ENCODE measurements around the gene RPTOR.

RPTOR gene

DNA sequence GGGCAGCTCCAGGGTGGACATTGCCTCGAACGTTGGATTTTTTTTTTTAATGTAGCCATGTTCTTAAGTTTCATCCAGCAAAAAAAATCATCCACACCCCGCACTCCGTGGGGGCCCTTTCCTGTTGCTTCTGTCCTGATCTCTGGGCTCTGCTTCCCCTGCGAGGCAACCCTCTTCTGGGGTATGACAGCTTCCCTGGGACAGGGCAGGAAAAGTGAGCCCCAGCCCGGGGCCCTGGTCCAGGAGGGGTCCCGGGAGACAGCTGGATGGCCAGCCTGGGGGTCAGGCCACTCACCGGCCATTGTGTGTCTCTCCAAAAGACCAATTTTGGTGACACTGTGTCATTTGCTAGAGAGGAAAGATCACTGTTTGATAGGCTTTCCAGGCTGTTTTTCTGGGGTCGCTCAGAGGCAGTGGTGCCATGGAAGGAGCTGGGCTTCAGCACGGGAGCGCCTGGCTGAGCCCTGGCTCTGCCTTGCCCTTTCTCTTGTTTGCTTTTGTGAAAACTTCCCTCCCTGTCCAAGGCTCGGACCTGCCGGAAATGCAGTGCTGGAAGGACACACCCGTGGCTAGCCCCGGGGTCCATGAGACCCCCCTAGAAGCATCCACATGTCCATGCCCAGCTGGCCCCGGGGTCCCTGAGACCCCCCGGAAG is 406.0 kb downstream of the RPTOR start:
- no peak overlapping the region for H3K27ac Mint-ChIP-seq
- H3K4me3 Mint-ChIP-seq = no peak overlapping the region
- H3K4me1 Mint-ChIP-seq = no peaks in the 10 kb centered on the region
- no peaks in the 10 kb centered on the region for H3K27me3 Mint-ChIP-seq
- H3K9me3 Mint-ChIP-seq = no peaks in the 10 kb centered on the region
- peaks cover 20% of the 10 kb centered on the region for H3K36me3 Mint-ChIP-seq

- Mint-ChIP-seq H3K27ac (no peak overlapping the region), H3K27me3 (no peaks in the 10 kb centered on the region), H3K4me3 (no peak overlapping the region), H3K9me3 (no peaks in the 10 kb centered on the region), H3K4me1 (no peaks in the 10 kb centered on the region), H3K36me3 (peaks cover 14% of the 10 kb centered on the region)
These were observed 406.8 kb downstream of the RPTOR start for GRCh38 chr17:80951121-80952090.

- peaks cover 6% of the 10 kb centered on the region for H3K36me3 Mint-ChIP-seq
- peak overlapping the region; percentile 17 for H3K27ac Mint-ChIP-seq
- H3K9me3 Mint-ChIP-seq = no peaks in the 10 kb centered on the region
- H3K27me3 Mint-ChIP-seq = no peaks in the 10 kb centered on the region
- H3K4me1 Mint-ChIP-seq = no peaks in the 10 kb centered on the region
- H3K4me3 Mint-ChIP-seq = no peak overlapping the region
These were observed 407.7 kb downstream of the RPTOR start for GRCh38 chr17:80952291-80952690.

DNA sequence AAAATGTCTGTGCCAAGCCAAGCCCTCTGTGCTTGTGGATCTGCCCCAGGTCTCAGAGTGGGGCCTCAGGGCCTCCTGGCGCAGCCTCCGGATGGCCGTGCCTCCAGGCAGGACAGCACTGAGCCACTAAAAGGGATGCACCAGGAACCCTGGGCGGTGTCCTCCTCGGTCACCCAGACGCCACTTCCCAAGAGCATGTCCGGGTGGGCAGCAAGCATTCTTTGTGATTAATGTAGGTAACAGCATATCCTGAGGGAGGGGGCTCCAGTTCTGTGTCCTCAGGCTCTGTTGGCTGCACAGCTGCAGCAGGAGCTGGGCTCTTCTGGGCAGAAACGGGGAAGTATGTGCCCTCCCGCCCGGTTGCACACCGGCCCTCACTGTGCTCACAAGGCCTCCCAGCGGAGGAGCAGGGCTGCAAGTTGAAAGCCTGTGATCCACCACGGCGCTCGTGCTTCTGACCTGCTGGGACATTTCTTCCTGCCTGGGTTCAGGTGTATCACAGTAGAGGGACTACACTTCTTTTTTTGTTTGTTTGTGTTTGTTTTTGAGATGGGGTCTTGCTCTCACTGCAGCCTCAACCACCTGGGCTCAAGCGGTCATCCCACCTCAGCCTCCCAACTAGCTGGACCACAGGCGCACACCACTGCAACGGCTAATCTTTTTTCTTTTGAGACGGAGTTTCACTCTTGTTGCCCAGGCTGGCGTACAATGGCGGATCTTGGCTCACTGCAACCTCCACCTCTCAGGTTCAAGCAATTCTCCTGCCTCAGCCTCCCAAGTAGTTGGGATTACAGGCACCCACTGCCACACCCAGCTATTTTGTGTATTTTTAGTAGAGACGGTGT is 409.1 kb downstream of the RPTOR start:
- no peaks in the 10 kb centered on the region for H3K9me3 Mint-ChIP-seq
- H3K36me3 Mint-ChIP-seq = peaks cover 6% of the 10 kb centered on the region
- H3K27me3 Mint-ChIP-seq = no peaks in the 10 kb centered on the region
- H3K4me3 Mint-ChIP-seq = no peak overlapping the region
- H3K27ac Mint-ChIP-seq = no peak overlapping the region
- H3K4me1 Mint-ChIP-seq = no peaks in the 10 kb centered on the region

DNA sequence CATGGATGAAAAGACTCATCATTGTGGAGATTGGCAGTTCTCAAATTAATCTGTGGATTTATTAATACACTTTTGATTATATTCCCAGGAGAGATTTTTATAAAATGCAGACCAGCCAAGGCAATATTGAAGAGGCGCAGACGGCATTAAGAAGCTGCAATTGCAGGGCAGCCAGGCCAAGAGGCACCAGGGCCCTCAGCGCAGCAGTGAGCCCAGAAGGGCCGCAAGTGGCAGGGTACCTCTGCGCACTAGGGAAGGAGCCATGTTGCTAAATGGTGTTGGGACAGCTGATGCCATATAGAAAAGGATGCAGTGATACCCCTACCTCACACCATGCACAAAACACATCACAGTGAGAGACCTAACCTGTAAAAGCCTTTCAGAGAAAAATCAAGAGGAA is 410.4 kb downstream of the RPTOR start:
- no peak overlapping the region for H3K4me3 Mint-ChIP-seq
- H3K36me3 Mint-ChIP-seq = peaks cover 6% of the 10 kb centered on the region
- no peak overlapping the region for H3K27ac Mint-ChIP-seq
- no peaks in the 10 kb centered on the region for H3K9me3 Mint-ChIP-seq
- H3K4me1 Mint-ChIP-seq = no peaks in the 10 kb centered on the region
- no peaks in the 10 kb centered on the region for H3K27me3 Mint-ChIP-seq

- Mint-ChIP-seq H3K27ac (peak overlapping the region; percentile 30), H3K36me3 (peaks cover 4% of the 10 kb centered on the region), H3K27me3 (no peaks in the 10 kb centered on the region), H3K4me3 (no peak overlapping the region), H3K4me1 (no peaks in the 10 kb centered on the region), H3K9me3 (no peaks in the 10 kb centered on the region)
These were observed 411.1 kb downstream of the RPTOR start for GRCh38 chr17:80955671-80956280.

DNA sequence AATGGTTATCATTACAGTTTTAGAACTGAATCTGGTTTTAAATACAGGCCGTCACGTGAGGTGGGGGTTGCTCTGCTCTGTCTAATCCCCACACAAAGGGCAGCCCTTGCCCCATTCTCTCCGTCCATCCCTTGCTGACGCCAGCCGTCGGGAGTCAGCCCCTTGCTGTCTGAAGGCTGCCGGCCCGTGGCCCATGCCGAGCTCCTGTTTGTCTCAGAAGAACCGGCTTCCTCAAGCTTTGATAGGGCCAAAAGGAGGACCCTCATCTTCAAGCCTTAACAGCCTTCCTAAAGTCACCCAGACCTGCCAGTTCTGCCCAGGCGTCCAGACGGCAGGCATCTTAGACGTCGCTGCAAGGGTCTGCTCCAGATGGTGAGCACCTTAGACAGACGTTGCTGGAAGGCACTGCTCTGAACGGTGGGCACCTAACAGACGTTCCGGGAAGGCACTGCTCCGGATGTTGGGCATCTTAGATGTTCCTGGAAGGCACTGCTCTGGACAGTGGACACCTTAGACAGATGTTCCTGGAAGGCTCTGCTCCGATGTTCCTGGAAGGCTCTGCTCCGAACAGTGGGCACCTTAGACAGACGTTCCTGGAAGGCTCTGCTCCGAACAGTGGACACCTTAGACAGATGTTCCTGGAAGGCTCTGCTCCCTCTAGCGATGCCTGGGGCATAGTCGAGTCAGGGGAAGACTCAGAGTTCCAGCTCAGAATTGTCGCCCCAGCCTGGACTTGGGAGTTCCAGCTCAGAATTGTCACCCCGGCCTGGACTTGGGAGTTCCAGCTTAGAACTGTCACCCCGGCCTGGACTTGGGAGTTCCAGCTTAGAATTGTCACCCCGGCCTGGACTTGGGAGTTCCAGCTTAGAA is 411.9 kb downstream of the RPTOR start:
- Mint-ChIP-seq H3K27me3 (no peaks in the 10 kb centered on the region), H3K4me1 (no peaks in the 10 kb centered on the region), H3K4me3 (no peak overlapping the region), H3K36me3 (peaks cover 4% of the 10 kb centered on the region), H3K9me3 (no peaks in the 10 kb centered on the region), H3K27ac (no peak overlapping the region)

DNA sequence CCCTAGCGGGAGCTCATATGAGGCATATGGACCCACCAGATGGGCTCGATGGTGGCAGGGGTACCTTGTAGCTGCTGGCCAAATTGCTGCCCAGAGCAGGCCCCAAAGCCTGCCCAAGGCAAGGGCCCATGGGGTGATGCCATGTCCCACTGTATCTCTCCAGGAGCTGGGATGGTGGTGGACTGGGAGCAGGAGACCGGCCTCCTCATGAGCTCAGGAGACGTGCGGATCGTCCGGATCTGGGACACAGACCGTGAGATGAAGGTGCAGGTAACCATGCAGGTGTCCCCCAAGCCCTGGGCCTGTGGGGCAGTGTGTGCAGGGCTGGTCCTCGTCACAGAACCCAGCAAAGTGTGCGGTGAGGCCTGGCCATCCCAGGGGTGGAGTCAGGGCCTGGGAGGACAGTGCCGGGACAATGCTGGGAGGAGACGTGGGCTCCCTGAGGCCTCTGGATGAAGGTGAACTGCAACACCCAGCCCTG is 412.9 kb downstream of the RPTOR start:
- Mint-ChIP-seq H3K9me3 (no peaks in the 10 kb centered on the region), H3K36me3 (peaks cover 4% of the 10 kb centered on the region), H3K4me3 (no peak overlapping the region), H3K27me3 (no peaks in the 10 kb centered on the region), H3K27ac (no peak overlapping the region), H3K4me1 (no peaks in the 10 kb centered on the region)

GRCh38 chr17:80959330-80960036 is 414.8 kb downstream of the RPTOR start:
- no peaks in the 10 kb centered on the region for H3K4me1 Mint-ChIP-seq
- H3K9me3 Mint-ChIP-seq = no peaks in the 10 kb centered on the region
- no peaks in the 10 kb centered on the region for H3K27me3 Mint-ChIP-seq
- H3K36me3 Mint-ChIP-seq = peaks cover 5% of the 10 kb centered on the region
- no peak overlapping the region for H3K27ac Mint-ChIP-seq
- no peak overlapping the region for H3K4me3 Mint-ChIP-seq

GRCh38 chr17:80960037-80960796 is 415.6 kb downstream of the RPTOR start:
- peaks cover 6% of the 10 kb centered on the region for H3K36me3 Mint-ChIP-seq
- no peaks in the 10 kb centered on the region for H3K9me3 Mint-ChIP-seq
- H3K27ac Mint-ChIP-seq = no peak overlapping the region
- H3K4me1 Mint-ChIP-seq = no peaks in the 10 kb centered on the region
- H3K4me3 Mint-ChIP-seq = no peak overlapping the region
- H3K27me3 Mint-ChIP-seq = no peaks in the 10 kb centered on the region

- Mint-ChIP-seq H3K4me3 (no peak overlapping the region), H3K27ac (no peak overlapping the region), H3K9me3 (no peaks in the 10 kb centered on the region), H3K36me3 (peaks cover 8% of the 10 kb centered on the region), H3K4me1 (no peaks in the 10 kb centered on the region), H3K27me3 (no peaks in the 10 kb centered on the region)
These were observed 416.3 kb downstream of the RPTOR start for GRCh38 chr17:80960797-80961452.

DNA sequence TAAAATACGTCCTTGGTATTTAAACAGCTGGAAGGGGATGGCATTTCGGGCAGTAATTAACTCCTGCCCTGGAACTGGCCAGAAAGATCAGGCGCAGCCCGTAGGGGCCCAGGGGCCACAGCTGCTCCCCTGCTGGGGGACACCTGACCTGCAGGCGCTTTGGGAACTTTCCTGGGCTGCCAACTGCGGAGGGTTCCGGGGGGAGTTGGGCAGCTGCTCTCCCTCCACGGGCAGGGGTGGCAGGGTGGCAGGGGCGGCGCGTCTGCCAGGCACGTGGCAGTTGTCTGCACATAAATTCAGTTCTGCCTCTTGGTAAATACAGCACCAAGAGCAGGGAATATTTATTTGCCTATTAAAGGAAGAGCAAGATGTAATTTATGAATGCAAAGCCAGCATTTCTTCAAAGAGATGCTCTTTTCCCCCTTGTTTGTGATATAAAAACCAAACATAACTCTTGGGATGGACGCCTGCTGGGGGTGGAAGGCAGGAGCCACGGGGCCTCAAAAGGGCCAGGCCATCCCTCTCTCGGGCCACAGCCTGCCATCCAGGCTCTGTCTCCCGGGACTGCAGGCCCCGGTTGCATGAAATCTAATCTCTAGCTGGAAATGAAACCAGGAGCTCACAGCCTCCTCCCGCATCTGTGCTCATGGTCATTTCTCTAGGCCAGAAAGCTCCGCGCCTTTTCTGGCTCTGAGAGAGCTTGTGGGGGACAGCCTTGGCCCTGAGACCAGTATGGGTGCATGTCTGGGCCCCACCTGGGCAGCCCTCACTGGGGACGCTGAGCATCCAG is 417.1 kb downstream of the RPTOR start:
- Mint-ChIP-seq H3K4me3 (no peak overlapping the region), H3K27ac (no peak overlapping the region), H3K27me3 (no peaks in the 10 kb centered on the region), H3K4me1 (no peaks in the 10 kb centered on the region), H3K9me3 (no peaks in the 10 kb centered on the region), H3K36me3 (peaks cover 8% of the 10 kb centered on the region)
